ENCODE results near the gene MACROD2.

The MACROD2 gene

DNA sequence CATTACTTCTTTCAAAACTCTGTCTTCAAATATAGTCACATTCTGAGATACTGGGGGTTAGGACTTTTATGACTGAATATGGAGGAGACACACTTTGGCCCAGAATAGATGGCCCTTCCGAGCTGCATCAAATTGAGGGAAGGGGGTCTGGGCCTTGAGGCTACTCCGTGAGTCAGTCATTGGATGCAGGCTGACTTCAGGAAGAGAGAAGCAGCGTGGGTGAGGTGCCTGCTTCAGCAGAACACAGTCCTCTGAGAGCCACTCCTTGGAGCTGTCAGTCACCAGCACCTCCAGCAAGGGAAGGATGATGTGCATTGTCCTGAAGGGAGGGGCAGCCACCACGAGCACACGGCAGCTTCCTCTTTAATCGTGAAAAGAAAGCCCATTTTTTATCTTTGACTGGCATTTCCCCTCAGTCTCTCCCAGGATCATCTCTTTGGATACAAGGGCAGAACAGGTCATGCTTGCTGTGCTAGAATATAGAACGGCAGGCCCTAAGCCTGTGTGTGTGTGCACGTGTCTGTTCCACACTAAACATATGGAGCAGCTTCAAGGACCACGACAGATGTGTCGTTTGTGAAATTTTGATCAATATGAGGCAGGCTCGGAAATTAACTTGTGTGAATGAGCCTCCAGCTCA is 1856.4 kb downstream of the MACROD2 start:
- DNase-seq, result no peak

DNA sequence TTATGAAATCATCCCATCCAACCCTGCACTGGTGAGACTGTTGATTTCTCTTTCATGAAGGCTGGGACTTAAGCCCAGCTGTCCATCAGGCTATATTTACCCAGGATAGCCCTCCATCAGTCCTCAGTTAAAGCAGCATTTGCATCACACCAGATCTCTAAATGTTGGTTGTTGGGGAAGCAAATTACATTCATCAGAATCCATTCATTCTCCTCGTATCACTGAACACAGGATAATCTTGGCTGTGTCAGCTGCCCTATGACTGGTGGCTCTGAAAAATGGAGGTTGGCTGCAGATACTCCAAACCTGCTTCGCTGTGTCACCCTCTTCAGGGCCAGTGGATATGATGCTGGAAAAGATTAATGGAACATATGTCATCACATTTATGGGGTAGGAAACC is 1859.6 kb downstream of the MACROD2 start:
- DNase-seq, result no peak

DNA sequence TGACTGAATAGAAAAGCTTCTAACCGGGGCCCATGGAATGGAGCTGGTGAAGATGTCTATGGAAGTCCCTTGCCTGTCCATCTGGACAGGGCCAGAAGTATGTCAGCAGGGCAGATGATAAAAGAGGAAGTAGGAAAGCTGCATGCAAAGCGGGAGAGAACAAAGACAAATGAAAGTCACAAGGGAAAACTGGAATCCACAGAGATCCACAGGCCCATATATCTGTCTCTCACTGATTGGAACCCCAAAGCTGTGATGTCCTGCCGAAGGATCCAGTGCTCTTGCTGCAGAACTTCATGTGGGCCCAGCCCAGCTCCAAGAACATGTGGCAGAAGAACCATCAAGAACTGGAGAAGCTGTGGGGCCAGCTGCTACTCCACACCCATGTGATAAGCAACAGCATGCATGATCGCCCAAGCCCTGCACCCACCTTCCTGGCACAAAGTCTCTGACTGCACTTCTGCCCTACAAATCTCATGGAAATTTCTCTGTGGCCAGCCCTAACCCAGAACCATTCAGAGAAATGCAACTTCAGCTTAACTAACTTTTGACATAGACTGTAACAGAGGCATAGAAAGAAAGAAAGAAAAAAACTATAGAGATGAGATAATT is 1862.0 kb downstream of the MACROD2 start:
- DNase-seq, result no peak

DNA sequence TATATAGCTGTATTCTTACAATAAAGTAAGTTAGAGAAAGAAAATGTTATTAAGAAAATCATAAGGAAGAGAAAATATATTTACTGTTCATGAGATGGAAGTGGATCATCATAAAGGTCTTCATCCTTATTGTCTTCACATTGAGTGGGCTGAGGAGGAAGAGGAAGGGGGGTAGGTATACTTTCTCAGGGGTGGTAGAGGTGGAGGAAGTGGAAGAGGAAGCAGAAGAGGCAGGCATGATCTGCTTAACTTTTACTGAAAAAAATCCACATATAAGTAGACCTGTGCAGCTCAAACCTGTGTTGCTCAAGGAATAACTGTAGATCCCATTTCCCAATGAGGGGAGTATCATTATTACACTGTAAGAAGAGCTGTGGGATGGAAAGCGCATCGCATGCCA is 1863.7 kb downstream of the MACROD2 start:
- no peak for DNase-seq

DNA sequence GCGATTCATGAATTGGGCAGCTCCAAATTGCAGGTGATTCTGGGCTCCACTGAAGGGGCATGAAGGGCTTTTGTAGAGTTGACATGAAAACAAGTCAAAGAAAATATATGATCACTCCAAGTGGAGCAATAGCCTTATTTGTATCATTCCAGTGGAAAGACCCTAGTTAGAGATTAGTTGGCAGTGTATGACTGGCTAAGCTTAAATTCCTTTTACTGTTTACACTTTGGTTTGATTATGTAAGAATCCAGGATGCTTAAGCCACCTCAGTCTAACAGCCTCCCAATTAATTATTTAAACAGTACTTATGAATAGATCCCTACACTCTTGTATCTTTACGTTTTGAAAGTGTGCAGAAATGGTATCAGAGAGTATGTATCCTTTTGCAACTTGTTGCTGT is 1865.5 kb downstream of the MACROD2 start:
- no peak for DNase-seq

DNA sequence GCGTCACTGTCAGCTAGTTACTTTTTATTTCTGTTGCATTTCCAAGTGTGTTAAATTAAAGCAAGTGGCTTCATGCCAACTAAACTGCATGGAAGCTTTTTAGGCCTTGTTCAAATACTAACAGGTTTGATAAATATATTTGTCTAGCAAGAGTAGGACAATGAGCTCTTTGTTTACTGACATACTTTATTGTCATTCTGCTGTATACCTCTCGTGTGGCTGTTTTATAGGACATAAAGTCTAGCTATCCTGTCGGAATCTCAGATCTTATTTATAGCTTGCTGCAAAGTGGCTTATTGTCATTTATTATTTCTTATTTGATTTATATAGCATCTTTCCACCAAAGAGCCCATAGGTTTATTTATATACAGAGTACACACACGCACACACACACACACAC is 1866.9 kb downstream of the MACROD2 start:
- DNase-seq, result no peak

DNA sequence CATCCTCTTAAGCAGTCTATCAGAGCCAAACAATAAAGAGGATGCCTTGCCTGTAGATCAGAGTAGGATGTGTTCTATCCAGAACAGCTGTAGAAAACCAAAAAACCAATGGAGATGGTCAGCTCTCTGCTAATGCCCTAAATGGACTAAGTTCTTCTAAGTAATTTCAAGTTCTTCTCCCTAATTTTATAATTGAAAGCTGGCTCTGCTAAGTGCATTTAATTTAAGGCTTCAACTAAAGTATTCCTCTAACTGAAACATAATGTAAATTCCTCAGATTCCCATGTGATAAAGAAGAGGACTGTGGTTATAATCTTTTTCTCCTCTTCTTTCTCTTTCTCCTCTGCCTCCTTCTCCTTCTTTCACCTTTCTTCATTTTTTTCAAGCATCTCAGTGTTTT is 1868.4 kb downstream of the MACROD2 start:
- DNase-seq, result no peak

DNA sequence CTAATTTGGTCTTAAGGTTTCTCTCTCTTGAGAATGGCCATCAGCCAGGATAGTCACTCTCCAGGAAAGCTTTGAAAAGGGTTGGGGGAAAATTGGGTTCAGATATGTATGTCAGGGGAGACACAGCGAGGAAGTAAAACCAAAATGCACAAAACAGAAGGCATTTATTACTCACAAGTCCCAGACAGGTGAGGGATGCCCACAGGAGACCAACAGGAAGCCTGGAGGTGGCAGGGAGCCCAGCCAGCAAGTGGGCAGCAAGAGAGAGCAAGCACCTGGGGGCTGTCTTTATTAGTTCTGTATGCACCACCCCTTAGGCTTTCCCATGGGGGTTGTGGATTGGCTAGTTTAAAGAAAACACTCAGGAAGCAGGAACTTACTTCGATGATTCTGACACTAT is 1870.2 kb downstream of the MACROD2 start:
- DNase-seq, result no peak

DNA sequence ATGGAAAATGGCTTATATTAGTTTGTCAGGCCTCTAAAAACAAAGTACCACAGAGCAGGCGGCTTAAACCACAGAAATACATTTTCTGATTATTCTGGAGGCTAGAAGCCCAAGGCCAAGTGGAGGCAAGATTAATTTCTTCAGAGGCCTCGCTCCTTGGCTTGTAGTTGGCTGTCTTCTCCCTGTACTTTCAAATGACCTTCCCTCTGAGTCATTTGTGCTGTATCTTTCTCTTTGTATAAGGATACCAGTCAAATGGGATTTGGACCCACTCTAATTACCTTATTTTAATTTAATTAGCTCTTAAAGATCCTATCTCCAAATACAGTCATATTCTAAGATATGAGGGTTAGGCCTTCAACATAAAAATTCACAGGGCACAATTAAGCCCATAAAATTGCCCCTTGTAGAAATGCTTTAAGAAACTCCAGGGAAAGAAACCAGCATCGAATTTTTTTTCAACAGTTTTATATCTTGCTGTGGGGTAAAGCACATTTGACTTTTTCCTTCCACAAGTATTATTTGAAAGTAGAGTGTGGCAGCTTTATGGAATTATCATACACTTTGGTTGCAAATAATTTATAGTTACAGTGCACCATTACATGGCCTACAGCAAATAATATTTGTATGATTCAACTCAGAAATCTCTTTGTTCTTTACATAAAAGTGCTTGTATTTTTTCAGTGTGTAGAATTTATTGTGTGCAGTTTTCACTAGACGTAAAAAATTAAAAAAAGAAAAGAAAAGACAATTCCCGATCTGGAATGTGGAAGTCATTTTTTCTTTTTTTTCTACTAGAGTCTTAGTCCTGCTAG is 1871.8 kb downstream of the MACROD2 start:
- no peak for DNase-seq

DNA sequence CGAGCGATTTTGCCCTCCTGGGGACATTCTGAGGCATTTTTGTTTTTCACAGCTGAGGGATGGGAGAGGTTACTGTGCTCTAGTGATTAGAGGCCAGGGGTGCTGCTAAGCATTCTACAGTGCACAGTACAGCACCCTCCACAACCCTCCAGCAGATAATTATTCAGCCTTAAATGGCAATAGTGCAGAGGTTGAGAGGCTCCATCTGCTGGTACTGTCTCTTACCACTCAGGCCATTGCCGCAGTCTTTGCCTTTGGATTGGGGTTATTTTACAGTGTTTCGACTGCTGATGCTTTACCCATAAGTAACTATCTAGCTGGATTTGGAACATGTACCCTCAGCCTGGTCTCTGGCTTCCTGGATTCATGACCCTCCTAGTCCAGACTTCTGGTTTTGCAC is 1872.6 kb downstream of the MACROD2 start:
- no peak for DNase-seq

DNA sequence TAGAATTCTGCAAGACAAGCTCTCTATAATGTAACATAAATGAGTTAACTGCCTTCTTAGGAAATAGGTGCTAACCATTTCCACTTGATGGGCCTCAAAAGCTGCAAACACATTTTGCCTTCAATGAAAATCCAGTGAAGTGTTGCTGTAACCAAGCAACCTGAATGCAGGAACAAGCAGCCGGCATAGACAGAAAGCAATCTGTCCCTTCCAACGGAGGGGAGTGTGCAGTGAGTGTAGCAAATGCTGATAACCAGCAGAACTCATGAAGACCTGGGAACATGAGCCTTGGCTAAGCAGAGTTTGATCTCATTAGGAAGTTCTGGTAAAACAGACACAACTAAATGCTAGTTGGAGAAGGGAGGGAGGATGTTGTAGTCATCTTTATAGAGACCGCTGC is 1880.1 kb downstream of the MACROD2 start:
- DNase-seq, result no peak

DNA sequence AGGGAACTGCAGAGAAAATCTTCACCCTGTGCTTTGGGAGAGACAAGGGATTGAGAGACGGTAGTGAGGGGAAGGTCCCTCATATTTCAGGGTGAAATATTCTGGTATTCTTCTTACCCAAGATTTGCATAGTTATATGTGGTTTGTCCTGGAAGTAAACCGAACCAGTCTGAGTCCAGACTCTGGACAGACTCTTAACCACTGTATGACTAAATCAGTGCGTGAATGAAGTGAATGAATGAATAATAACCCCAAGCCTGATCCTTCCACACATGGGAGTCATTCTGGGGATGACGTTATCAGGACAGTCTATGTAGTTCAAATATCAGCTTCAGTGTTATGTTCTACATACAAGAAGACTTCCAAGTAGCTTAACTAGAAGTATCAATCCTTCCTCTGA is 1887.2 kb downstream of the MACROD2 start:
- DNase-seq, result no peak

DNA sequence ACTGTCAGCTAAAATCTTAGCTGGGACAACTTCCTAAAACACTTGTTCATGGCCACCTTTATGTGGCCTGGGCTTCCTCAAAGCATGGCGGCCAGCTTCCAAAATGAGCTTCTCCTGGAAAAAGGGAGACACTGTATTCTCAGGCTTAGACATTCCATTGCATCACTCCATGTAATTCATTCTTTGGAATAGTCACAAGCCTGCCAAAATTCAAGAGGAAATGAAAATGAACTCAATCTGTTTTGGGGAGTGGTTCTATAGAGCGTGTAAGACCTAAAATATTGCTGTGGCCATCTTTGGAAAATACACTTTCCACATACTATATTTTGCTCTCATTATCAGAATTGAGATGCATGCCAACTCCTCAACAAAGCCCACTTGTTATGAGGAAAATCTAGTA is 1890.9 kb downstream of the MACROD2 start:
- no peak for DNase-seq

DNA sequence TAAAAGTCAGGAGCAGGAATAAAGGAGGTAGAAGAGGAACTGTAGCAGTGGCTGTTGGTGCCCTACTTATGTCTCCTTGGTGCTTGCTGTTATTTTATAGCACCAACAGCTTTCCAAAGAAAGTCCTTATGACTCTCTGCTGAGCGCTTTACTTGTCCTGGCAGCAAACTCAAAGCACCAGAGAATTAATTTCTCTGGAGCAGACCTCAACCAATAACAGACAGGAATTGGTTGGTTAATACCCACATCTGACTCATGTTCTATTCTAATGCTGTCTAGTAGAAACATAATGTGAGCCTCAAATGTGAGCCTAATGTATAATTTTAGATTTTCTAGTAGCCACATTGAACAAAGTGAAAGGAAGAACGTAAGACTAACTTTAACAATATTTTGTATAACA is 1892.1 kb downstream of the MACROD2 start:
- no peak for DNase-seq

DNA sequence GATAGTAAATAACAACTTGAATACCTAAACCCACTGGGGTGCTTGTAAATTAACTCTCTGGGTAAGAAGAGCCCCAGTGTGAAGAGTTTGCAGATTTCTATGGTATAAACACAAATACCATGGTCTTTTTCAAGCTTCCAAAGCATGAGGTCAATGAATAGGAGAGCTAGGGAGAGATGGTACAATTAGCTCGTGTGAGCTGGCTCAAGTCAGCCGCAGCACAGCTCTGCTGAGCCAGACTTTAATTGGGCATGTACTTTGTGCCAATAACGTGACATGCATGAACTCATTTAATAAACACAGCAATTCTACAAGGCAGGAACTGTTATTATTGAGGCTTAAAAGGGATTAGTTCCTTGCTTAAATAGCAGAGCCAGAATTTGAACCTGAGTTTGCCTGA is 1893.7 kb downstream of the MACROD2 start:
- DNase-seq, result no peak

DNA sequence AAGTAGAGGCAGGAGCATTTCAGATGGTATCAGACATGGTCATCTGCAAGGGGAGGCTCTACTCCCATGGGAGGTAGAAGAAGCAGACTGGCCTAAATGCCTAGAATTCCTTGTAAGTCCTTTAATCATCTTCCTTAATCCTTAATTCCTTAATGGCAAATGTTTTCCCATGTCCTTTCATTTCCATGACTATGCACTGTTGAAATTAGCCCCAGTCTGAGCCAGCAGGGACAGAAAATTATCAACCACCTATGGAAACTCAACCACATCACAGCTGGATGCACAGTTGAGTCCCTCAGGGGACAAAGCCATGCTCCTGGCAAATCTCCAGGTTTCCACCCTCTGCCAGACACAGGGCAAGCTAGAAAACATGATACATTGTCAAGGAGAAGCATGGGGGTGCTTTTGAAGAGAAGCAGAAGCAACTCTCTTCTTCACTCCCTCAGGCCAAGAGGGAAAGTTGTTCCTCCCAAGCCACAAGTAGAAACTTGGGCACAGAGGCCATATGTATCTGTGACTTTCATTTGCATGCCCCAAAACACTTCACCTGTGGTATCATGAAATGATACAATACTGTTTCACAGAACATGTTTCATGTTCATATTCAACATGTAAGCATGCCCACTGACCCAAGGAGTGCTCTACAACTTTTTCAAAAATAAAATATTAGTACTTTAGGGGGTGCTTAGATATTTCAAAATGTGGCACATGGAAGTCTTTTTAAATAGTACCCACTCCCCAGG is 1894.4 kb downstream of the MACROD2 start:
- DNase-seq, result no peak

DNA sequence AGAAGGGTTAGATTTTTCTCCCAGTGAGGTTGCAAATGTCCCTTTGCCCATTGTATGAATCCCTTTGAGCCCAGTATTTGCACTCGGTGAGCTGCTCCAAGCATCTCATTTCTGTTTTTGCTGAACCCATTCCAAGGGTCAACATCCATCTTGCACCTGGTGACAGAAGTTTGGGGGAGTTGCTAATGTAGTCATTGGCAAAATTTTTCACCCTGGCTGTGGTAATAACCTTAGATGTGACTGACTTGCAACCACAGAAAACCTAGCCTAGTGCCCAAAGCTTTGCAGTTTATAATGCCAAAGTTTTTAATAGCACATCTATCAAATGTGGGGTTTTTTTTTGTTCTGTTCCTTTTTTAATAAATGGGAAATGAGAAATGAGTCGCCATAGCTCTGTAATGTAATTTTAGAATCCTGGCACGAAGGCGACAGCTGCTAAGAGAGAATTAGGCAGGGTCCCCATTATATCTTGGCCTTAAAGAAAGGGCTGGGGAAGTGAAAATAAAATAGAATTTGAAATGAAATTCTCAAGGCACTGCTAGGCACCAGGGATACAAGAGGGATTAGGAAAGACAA is 1895.2 kb downstream of the MACROD2 start:
- DNase-seq, result no peak

DNA sequence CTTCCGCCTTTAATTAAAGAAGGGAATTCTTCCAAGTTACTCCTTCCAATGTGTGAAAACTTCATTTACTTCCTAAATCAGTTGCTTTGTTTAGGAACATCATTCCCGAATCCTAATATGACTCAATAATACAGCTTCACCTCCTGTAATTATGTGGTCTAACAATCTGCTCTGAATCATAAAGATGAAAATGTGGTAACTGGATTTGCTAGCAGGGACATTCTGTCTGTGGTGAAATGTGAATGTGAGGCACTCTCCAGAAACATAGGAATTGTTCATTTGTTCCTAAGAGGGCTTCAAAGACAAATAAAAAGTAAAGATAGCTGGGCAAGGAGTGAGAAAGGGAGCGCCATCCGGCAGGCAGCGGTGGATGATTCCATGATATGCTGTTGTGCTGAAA is 1899.8 kb downstream of the MACROD2 start:
- DNase-seq, result no peak

DNA sequence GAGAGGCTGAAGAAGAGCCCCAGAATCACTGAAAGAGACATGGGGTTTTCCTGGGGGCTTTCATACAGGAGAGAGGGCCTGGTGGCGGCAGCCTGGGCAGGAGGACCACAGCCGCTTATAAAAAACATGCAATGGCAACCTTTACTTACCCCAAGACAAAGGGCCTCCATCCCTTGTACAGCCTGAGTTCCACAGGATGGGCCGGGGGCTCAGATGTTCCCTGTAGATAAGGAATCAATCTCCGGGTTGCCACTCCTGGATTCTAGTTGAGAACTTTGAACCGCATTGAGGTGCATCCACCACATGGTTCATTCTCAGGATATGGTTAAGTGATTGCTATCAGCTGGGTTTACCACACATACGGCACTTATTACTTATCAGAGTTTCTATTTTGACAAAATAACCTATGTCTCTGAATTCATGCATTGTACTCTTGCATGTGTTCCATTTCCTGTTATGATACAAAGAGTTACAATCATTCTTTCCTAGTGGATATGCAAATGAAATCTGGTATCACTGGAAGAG is 1900.3 kb downstream of the MACROD2 start:
- no peak for DNase-seq

DNA sequence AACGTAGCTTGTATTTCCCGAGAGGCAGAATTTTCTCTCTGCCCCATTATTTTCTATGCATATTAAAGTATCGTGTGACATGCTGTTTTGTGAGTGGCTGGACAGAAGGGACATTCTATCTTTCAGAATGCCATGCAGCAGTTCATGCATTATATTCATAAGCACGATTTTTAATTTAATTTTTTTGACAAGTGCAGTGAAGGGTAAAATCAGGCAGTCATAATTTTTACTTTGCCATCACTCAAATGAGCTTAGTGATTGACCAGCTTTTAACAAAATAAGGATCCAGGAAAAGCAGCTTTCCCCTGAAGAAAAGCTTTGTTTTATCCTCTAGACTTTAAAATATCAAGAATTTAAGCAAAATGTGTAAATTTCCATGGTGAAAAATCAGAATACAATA is 1904.7 kb downstream of the MACROD2 start:
- DNase-seq, result no peak

DNA sequence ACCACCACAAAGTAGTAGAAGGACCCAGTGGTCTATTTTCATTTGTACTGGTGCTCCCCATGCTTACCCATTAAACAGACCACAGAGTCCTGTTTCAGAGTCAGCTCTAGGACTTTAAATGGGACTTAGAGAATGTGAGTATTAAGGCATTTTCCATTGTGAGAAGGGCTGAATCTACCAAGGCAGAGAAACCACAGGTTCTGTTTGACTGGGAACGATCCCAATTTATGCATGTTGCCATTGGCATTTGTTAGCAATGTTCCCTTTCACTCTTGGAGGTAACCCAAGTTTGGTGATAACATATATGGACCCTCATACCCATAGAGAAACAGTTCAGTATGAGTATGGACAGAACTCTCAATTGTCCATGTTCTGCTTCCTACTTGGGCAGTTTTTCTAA is 1905.1 kb downstream of the MACROD2 start:
- DNase-seq, result no peak

DNA sequence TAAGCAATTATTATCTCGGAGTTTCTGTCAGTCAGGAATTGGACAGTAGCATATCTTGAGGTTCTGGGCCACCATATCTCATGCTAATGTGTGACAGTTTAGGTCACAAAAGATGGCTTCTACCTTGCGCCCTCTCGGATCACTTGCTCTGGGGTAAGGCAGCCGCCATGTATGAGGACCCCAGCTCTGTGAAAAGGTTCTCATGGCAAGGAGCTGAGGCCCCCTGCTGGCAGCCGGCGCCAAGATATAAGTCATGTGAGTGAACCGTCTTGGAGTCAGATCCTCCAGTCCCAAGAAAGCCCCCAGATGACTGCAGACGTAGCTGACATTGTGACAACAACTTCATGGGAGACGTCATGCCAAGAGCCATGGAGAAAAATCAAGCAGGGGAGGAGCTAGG is 1907.2 kb downstream of the MACROD2 start:
- DNase-seq, result no peak

DNA sequence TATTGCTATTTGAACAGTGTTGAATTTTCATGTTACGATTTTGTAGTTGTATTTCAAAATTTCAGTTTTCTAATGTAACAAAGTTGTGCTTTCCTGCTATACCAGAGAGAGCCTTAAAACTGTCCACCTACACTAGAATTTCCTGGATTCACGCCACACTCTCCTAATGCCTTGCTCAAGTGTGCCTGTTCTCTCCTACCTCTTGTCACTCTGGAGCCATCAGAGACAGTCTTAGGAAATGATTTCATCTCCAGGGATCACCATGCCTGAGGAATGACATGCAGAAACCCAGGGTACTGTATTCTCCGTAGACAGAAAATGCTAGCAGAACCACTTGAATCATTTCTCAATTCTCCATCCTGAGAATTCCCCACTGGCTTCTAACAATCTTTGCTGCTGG is 1910.3 kb downstream of the MACROD2 start:
- DNase-seq, result no peak
